Inflammatory macrophage (primary cell): ENCODE measurements around the gene AKT1.
A peak's percentile ranks its signal among the peaks of the same experiment; 100 is the strongest.
"Not testable (repeated sequence)": the region's sequence is repeated elsewhere in the genome, so short reads cannot be mapped to it uniquely, and the experiment has no call there.

Experiments used
- DNase-seq, 2 donors: peaks; one replicate each; pipeline ENCODE4 v3.0.0-alpha.2; 2020 to 2022

AKT1 gene

GRCh38 chr14:104735830-104736642 is 59.5 kb downstream of the AKT1 start:
- DNase-seq: peak; percentile 67 to 78

GRCh38 chr14:104734991-104735779 is 60.4 kb downstream of the AKT1 start:
- no peak for DNase-seq

- no peak for DNase-seq
Observed at GRCh38 chr14:104734601-104734990, 61.0 kb downstream of the AKT1 start.

- DNase-seq: no peak
Observed at GRCh38 chr14:104734051-104734587, 61.4 kb downstream of the AKT1 start.

GRCh38 chr14:104732931-104733681 is 62.4 kb downstream of the AKT1 start:
- no peak for DNase-seq

GRCh38 chr14:104732355-104732804 is 63.2 kb downstream of the AKT1 start:
- DNase-seq: no peak

- no peak for DNase-seq
Observed at GRCh38 chr14:104731320-104732294, 63.9 kb downstream of the AKT1 start.

GRCh38 chr14:104730487-104730886 is 65.1 kb downstream of the AKT1 start:
- no peak for DNase-seq

- DNase-seq: no peak
Observed at GRCh38 chr14:104729835-104730181, 65.7 kb downstream of the AKT1 start.

GRCh38 chr14:104729176-104729834 is 66.2 kb downstream of the AKT1 start:
- DNase-seq: not testable (repeated sequence)

- no peak for DNase-seq
Observed at GRCh38 chr14:104728631-104729030, 66.9 kb downstream of the AKT1 start.

- no peak for DNase-seq
Observed at GRCh38 chr14:104726600-104727451, 68.7 kb downstream of the AKT1 start.

GRCh38 chr14:104725772-104726548 is 69.6 kb downstream of the AKT1 start:
- DNase-seq: no peak

GRCh38 chr14:104724981-104725771 is 70.4 kb downstream of the AKT1 start:
- no peak for DNase-seq

- no peak for DNase-seq
Observed at GRCh38 chr14:104724407-104724980, 71.1 kb downstream of the AKT1 start.

GRCh38 chr14:104723651-104724406 is 71.7 kb downstream of the AKT1 start, which contains the start of gene ADSS1:
ADSS1 (plus strand) TSS chr14:104724229; CDS start chr14:104724271, 42 bp downstream.
- DNase-seq: peak; percentile 38 to 66
